Measurements from ENCODE around the gene DNAH14.

DNA sequence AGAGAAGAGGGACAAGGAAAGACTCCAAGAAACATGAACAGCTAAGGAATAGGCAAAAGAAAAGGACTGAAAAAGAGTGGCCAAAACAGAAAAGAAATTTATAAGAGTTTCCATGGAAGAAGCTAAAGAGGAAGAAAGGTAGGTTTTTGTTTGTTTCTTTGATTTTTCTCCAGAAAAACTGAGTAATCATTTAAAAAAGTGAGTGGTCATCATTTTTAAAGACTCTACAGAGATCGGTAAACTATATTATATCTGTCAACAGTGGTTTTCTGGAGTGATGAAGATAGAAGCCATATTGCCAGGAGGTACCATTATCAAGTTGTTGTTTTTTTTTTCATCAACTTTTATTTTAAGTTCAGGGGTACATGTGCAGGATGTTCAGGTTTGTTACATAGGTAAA lies 202.4 kb downstream of the DNAH14 start:
- TF ChIP-seq ZNF274 (IDR thresholded peaks at IDR 0.05; ENCODE audit: low read depth, low read length) (no peak), YY1 (IDR thresholded peaks at IDR 0.05; ENCODE audit: insufficient read depth, insufficient read length) (no peak), SUZ12 (IDR thresholded peaks at IDR 0.05; ENCODE audit: extremely low read depth, insufficient read depth, insufficient read length) (no peak)

All from NT2/D1 (cell line).